IPS-18a (cell line): ENCODE measurements around the gene HTR1E.
"Not testable (repeated sequence)": the region's sequence is repeated elsewhere in the genome, so short reads cannot be mapped to it uniquely, and the experiment has no call there.

ENCODE experiments used
- H3K27ac ChIP-seq: one replicate; pipeline ENCODE4 v1.5.1; 2013; ENCODE audit warnings: low read length
- H3K27me3 ChIP-seq: one replicate; pipeline ENCODE4 v1.6.1; 2013; ENCODE audit warnings: mild to moderate bottlenecking, low read length; ENCODE audit not compliant: control insufficient read depth, insufficient read depth
- H3K36me3 ChIP-seq: one replicate; pipeline ENCODE4 v1.6.1; 2013; ENCODE audit warnings: low read depth, low read length; ENCODE audit not compliant: control insufficient read depth
- H3K4me1 ChIP-seq: one replicate; pipeline ENCODE4 v1.6.1; 2013; ENCODE audit warnings: low read depth, low read length; ENCODE audit not compliant: control insufficient read depth
- H3K4me3 ChIP-seq: one replicate; pipeline ENCODE4 v1.5.1; 2013; ENCODE audit warnings: low read length
- H3K9ac ChIP-seq: one replicate; pipeline ENCODE4 v1.6.1; 2013; ENCODE audit warnings: mild to moderate bottlenecking, low read length, moderate library complexity
- H3K9me3 ChIP-seq: one replicate; pipeline ENCODE4 v1.6.1; 2013; ENCODE audit warnings: low read depth, low read length; ENCODE audit not compliant: control insufficient read depth

The HTR1E gene

GRCh38 chr6:86978251-86978650 is 40.9 kb downstream of the HTR1E start:
- Histone ChIP-seq H3K9ac (no peak overlapping the region), H3K9me3 (no peaks in the 10 kb centered on the region), H3K4me1 (no peaks in the 10 kb centered on the region), H3K4me3 (no peak overlapping the region), H3K27ac (no peak overlapping the region), H3K36me3 (no peaks in the 10 kb centered on the region), H3K27me3 (no peaks in the 10 kb centered on the region)

GRCh38 chr6:87001494-87001893 is 64.2 kb downstream of the HTR1E start:
- no peak overlapping the region for H3K27ac ChIP-seq

GRCh38 chr6:87002391-87002790 is 65.1 kb downstream of the HTR1E start:
- H3K4me1 ChIP-seq, H3K36me3 ChIP-seq, H3K9ac ChIP-seq, H3K27ac ChIP-seq, H3K27me3 ChIP-seq, H3K4me3 ChIP-seq: not testable (repeated sequence)
- H3K9me3 ChIP-seq: peaks cover 13% of the 10 kb centered on the region

More at GRCh38 chr6:87001494-87001893, 64.2 kb downstream of the HTR1E start:
- Histone ChIP-seq H3K4me1 (no peaks in the 10 kb centered on the region), H3K9ac (no peak overlapping the region), H3K9me3 (peaks cover 11% of the 10 kb centered on the region), H3K27me3 (no peaks in the 10 kb centered on the region), H3K36me3 (no peaks in the 10 kb centered on the region), H3K4me3 (no peak overlapping the region)

- not testable (repeated sequence) for H3K9ac ChIP-seq, H3K36me3 ChIP-seq, H3K4me3 ChIP-seq, H3K27ac ChIP-seq, H3K4me1 ChIP-seq, H3K27me3 ChIP-seq
- H3K9me3 ChIP-seq: peaks cover 12% of the 10 kb centered on the region
Measured at GRCh38 chr6:87006541-87006940, 69.2 kb downstream of the HTR1E start.

- H3K4me3 ChIP-seq, H3K27ac ChIP-seq, H3K36me3 ChIP-seq, H3K4me1 ChIP-seq, H3K9ac ChIP-seq, H3K27me3 ChIP-seq: not testable (repeated sequence)
- peaks cover 12% of the 10 kb centered on the region for H3K9me3 ChIP-seq
Measured at GRCh38 chr6:87009581-87009980, 72.3 kb downstream of the HTR1E start.

GRCh38 chr6:87012035-87012434 is 74.7 kb downstream of the HTR1E start:
- Histone ChIP-seq H3K36me3 (no peaks in the 10 kb centered on the region), H3K27ac (no peak overlapping the region), H3K9ac (no peak overlapping the region), H3K4me1 (no peaks in the 10 kb centered on the region), H3K4me3 (no peak overlapping the region), H3K27me3 (no peaks in the 10 kb centered on the region), H3K9me3 (peaks cover 6% of the 10 kb centered on the region)

- H3K9me3 ChIP-seq: peaks cover 6% of the 10 kb centered on the region
- no peaks in the 10 kb centered on the region for H3K4me1 ChIP-seq
- H3K27ac ChIP-seq: no peak overlapping the region
- no peak overlapping the region for H3K9ac ChIP-seq
- no peaks in the 10 kb centered on the region for H3K27me3 ChIP-seq
- no peak overlapping the region for H3K4me3 ChIP-seq
- H3K36me3 ChIP-seq: no peaks in the 10 kb centered on the region
Measured at GRCh38 chr6:87012743-87013142, 75.4 kb downstream of the HTR1E start.

- Histone ChIP-seq H3K4me1 (no peaks in the 10 kb centered on the region), H3K4me3 (no peak overlapping the region), H3K27ac (no peak overlapping the region), H3K9ac (no peak overlapping the region), H3K9me3 (no peaks in the 10 kb centered on the region), H3K27me3 (no peaks in the 10 kb centered on the region), H3K36me3 (no peaks in the 10 kb centered on the region)
Measured at GRCh38 chr6:87016772-87017171, 79.4 kb downstream of the HTR1E start.

- no peaks in the 10 kb centered on the region for H3K27me3 ChIP-seq
- H3K9ac ChIP-seq: no peak overlapping the region
- H3K4me1 ChIP-seq: no peaks in the 10 kb centered on the region
- no peaks in the 10 kb centered on the region for H3K9me3 ChIP-seq
- H3K27ac ChIP-seq: no peak overlapping the region
- no peaks in the 10 kb centered on the region for H3K36me3 ChIP-seq
- no peak overlapping the region for H3K4me3 ChIP-seq
Measured at GRCh38 chr6:87027021-87027420, 89.7 kb downstream of the HTR1E start.

GRCh38 chr6:87029711-87030314 is 92.5 kb downstream of the HTR1E start:
- Histone ChIP-seq H3K27me3 (no peaks in the 10 kb centered on the region), H3K27ac (no peak overlapping the region), H3K4me1 (no peaks in the 10 kb centered on the region), H3K36me3 (no peaks in the 10 kb centered on the region), H3K9ac (no peak overlapping the region), H3K9me3 (no peaks in the 10 kb centered on the region), H3K4me3 (no peak overlapping the region)

- no peaks in the 10 kb centered on the region for H3K36me3 ChIP-seq
- H3K9me3 ChIP-seq: no peaks in the 10 kb centered on the region
- H3K4me1 ChIP-seq: no peaks in the 10 kb centered on the region
- no peak overlapping the region for H3K9ac ChIP-seq
- no peak overlapping the region for H3K4me3 ChIP-seq
- no peaks in the 10 kb centered on the region for H3K27me3 ChIP-seq
- no peak overlapping the region for H3K27ac ChIP-seq
Measured at GRCh38 chr6:87040729-87041128, 103.4 kb downstream of the HTR1E start.

GRCh38 chr6:87045521-87046075 is 108.3 kb downstream of the HTR1E start:
- Histone ChIP-seq H3K9me3 (no peaks in the 10 kb centered on the region), H3K4me3 (no peak overlapping the region), H3K36me3 (no peaks in the 10 kb centered on the region), H3K27me3 (no peaks in the 10 kb centered on the region), H3K27ac (no peak overlapping the region), H3K9ac (no peak overlapping the region), H3K4me1 (no peaks in the 10 kb centered on the region)
